Islet of Langerhans (tissue), 1 donor: ENCODE results near the gene RGS7.
"Not testable (repeated sequence)": the region's sequence is repeated elsewhere in the genome, so short reads cannot be mapped to it uniquely, and the experiment has no call there.

Source experiments
- FAIRE-seq: peaks from one replicate; lab custom pipeline; 2011; peaks lifted over from hg19 to GRCh38; lab: Jason Lieb, UNC

The RGS7 gene

GRCh38 chr1:240829487-240829886 is 527.5 kb downstream of the RGS7 start:
- FAIRE-seq, result no peak

GRCh38 chr1:240827786-240828185 is 529.2 kb downstream of the RGS7 start:
- FAIRE-seq, result no peak

GRCh38 chr1:240824238-240824637 is 532.8 kb downstream of the RGS7 start:
- no peak for FAIRE-seq

- no peak for FAIRE-seq
These were observed 533.6 kb downstream of the RGS7 start for GRCh38 chr1:240823357-240823756.

GRCh38 chr1:240821925-240822324 is 535.1 kb downstream of the RGS7 start:
- FAIRE-seq, result no peak

- no peak for FAIRE-seq
These were observed 536.2 kb downstream of the RGS7 start for GRCh38 chr1:240820816-240821215.

- no peak for FAIRE-seq
These were observed 540.5 kb downstream of the RGS7 start for GRCh38 chr1:240816472-240816871.

- FAIRE-seq, result no peak
These were observed 543.3 kb downstream of the RGS7 start for GRCh38 chr1:240813720-240814119.

GRCh38 chr1:240811256-240811655 is 545.7 kb downstream of the RGS7 start:
- no peak for FAIRE-seq

- FAIRE-seq, result no peak
These were observed 548.6 kb downstream of the RGS7 start for GRCh38 chr1:240808381-240808780.

GRCh38 chr1:240806200-240806745 is 550.7 kb downstream of the RGS7 start:
- no peak for FAIRE-seq

GRCh38 chr1:240804475-240804874 is 552.5 kb downstream of the RGS7 start:
- no peak for FAIRE-seq

GRCh38 chr1:240803151-240803550 is 553.9 kb downstream of the RGS7 start:
- FAIRE-seq, result no peak

GRCh38 chr1:240802271-240802670 is 554.7 kb downstream of the RGS7 start:
- FAIRE-seq, result no peak

GRCh38 chr1:240801442-240801841 is 555.6 kb downstream of the RGS7 start:
- no peak for FAIRE-seq

- no peak for FAIRE-seq
These were observed 556.7 kb downstream of the RGS7 start for GRCh38 chr1:240800291-240800690.

- FAIRE-seq, result no peak
These were observed 560.0 kb downstream of the RGS7 start for GRCh38 chr1:240797050-240797449.

GRCh38 chr1:240794046-240794843 is 562.8 kb downstream of the RGS7 start:
- FAIRE-seq, result no peak

- FAIRE-seq, result no peak
These were observed 564.0 kb downstream of the RGS7 start for GRCh38 chr1:240792915-240793529.

- FAIRE-seq, result no peak
These were observed 566.1 kb downstream of the RGS7 start for GRCh38 chr1:240790856-240791255.

GRCh38 chr1:240786880-240787279 is 570.1 kb downstream of the RGS7 start:
- FAIRE-seq, result no peak

- FAIRE-seq, result no peak
These were observed 572.2 kb downstream of the RGS7 start for GRCh38 chr1:240784776-240785175.

- FAIRE-seq, result not testable (repeated sequence)
These were observed 573.3 kb downstream of the RGS7 start for GRCh38 chr1:240783728-240784137.

- no peak for FAIRE-seq
These were observed 580.8 kb downstream of the RGS7 start for GRCh38 chr1:240776237-240776636.
